ENCODE measurements around the gene GRHL1. TPM values are rescaled to one million over a fixed set of nuclear protein-coding genes. Genes with fewer than 3 reads are reported as not detected.

Gene GRHL1
- total and polyA plus RNA-seq, 9 of the 15 experiments (the other 6 are each of a cell fraction or from before 2014, with no cell fraction given) = 1.7 to 6.1 (median 4.7) TPM

DNA sequence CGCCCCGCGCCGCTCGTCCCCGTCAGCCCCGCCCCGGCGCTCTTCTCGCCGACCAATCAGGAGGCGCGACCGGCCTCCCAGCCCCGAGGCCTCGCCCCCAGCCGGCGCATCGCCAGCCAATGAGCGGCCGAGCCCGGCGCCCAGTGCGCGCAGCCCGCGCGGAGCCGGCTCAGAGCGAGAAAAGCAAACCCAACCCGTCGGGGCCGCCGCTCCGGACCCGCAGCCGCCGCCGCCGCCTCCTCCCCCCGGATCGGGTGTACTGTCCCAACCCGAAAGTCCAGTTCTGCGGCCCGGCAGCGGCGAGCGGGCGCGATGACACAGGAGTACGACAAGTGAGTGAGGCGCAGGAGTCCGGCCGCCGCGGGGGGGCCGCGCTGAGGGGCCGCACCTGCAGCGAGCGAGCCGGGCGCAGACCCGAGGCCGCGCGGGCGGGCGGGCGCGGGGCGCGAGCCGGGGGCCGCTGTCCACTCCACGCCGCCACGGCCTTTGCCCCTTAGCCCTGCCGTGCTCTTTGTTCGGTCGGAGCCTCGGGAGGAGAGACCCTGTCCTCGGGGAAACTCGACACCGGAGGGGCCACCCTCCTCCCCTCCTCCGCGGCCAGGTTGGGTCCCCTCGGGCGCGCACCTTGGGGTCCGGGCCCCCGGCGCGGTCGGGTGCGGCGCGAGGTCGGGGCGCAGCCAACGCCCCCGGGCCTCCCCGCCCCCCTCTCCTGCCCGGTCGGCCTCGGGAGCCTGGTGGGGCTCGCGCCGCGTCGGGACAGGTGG lies at the start of gene GRHL1 (continued):
- TF ChIP-seq CCNT2 (IDR thresholded peaks at IDR 0.05; ENCODE audit: borderline replicate concordance, extremely low read depth, insufficient read length, low read depth, low read length) = peak; percentile 39
- TF ChIP-seq KDM4B (IDR thresholded peaks at IDR 0.05; ENCODE audit: borderline replicate concordance in 2 of 2, low read depth in 1 of 2) = 0 out of 4 replicates have a peak, but pooled peaks of 1 of the 2 experiments have one; percentile 48
- peak; percentile 84 for TF ChIP-seq RBFOX2 (IDR thresholded peaks at IDR 0.05; ENCODE audit: low read depth, low read length)
- peak; percentile 76 for TF ChIP-seq RBBP5 (IDR thresholded peaks at IDR 0.05; ENCODE audit: borderline replicate concordance, insufficient read depth, low read length, poor library complexity, severe bottlenecking)
- TF ChIP-seq IRF2 (CRISPR knock-in tag; IDR thresholded peaks at IDR 0.05) = no peak
- no peak for TF ChIP-seq ZNF134 (CRISPR knock-in tag; conservative IDR thresholded peaks at IDR 0.05)
- no peak for TF ChIP-seq CBX2 (IDR thresholded peaks at IDR 0.05; ENCODE audit: insufficient read depth, low read length, poor library complexity, severe bottlenecking)
- TF ChIP-seq, protein P1, sequence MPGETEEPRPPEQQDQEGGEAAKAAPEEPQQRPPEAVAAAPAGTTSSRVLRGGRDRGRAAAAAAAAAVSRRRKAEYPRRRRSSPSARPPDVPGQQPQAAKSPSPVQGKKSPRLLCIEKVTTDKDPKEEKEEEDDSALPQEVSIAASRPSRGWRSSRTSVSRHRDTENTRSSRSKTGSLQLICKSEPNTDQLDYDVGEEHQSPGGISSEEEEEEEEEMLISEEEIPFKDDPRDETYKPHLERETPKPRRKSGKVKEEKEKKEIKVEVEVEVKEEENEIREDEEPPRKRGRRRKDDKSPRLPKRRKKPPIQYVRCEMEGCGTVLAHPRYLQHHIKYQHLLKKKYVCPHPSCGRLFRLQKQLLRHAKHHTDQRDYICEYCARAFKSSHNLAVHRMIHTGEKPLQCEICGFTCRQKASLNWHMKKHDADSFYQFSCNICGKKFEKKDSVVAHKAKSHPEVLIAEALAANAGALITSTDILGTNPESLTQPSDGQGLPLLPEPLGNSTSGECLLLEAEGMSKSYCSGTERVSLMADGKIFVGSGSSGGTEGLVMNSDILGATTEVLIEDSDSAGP (CRISPR knock-in tag; IDR thresholded peaks at IDR 0.05) = no peak
- no peak for TF ChIP-seq MYNN (IDR thresholded peaks at IDR 0.05)
- no peak for TF ChIP-seq MYNN (CRISPR knock-in tag; IDR thresholded peaks at IDR 0.05)
- peak; percentile 74 for TF ChIP-seq NFIC (IDR thresholded peaks at IDR 0.05)
- 0 out of 2 replicates have a peak, but pooled peaks have one; percentile 35 for TF ChIP-seq GATAD2B (IDR thresholded peaks at IDR 0.05; ENCODE audit: borderline replicate concordance)
- 0 out of 2 replicates have a peak, but pooled peaks have one; percentile 7 for TF ChIP-seq ATF7 (IDR thresholded peaks at IDR 0.05)
- no peak for TF ChIP-seq FOXJ3 (CRISPR knock-in tag; IDR thresholded peaks at IDR 0.05)
- TF ChIP-seq, protein P2, sequence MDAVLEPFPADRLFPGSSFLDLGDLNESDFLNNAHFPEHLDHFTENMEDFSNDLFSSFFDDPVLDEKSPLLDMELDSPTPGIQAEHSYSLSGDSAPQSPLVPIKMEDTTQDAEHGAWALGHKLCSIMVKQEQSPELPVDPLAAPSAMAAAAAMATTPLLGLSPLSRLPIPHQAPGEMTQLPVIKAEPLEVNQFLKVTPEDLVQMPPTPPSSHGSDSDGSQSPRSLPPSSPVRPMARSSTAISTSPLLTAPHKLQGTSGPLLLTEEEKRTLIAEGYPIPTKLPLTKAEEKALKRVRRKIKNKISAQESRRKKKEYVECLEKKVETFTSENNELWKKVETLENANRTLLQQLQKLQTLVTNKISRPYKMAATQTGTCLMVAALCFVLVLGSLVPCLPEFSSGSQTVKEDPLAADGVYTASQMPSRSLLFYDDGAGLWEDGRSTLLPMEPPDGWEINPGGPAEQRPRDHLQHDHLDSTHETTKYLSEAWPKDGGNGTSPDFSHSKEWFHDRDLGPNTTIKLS (IDR thresholded peaks at IDR 0.05; ENCODE audit: borderline replicate concordance, low read depth) = no peak
- TF ChIP-seq NRF1 (conservative IDR thresholded peaks at IDR 0.05 in 1 of 2, IDR thresholded peaks at IDR 0.05 in 1 of 2) = peak in 1 of 2 experiments; percentile 68; a peak in 2 of 4 replicates
- TF ChIP-seq FOS (IDR thresholded peaks at IDR 0.05; ENCODE audit: extremely low read depth, insufficient read length) = peak; percentile 28
- TF ChIP-seq ZFX (CRISPR knock-in tag; IDR thresholded peaks at IDR 0.05) = peak; percentile 63
- peak; percentile 48 for TF ChIP-seq SAP30 (IDR thresholded peaks at IDR 0.05; ENCODE audit: borderline replicate concordance, insufficient read depth, low read depth, low read length, poor library complexity, severe bottlenecking)

All from K562 (cell line).